Transverse colon (tissue), 4 donors: ENCODE results near the gene PRR18.

Source experiments
- EP300 ChIP-seq: sonication (generic); formaldehyde crosslinking; IDR thresholded peaks from one replicate; pipeline ENCODE4 v1.6.1; 2017; ENCODE audit warnings: antibody characterized with exemption, low read depth
- POLR2A ChIP-seq: fragments of 450-650 bp; IDR thresholded peaks from one replicate; pipeline ENCODE4 v1.6.1; 2016; ENCODE audit warnings: antibody characterized with exemption, mild to moderate bottlenecking, moderate library complexity
- POLR2AphosphoS5 ChIP-seq, 3 donors: sonication (generic); formaldehyde crosslinking; IDR thresholded peaks; one replicate each; pipeline ENCODE4 v1.6.1; 2016; ENCODE audit warnings: antibody characterized with exemption in 3 of 3
- TF ChIP-seq, protein P1 (sequence below), 5 experiments: fragments of 200-600 bp in 3 of 5; fragments of 450-650 bp in 2 of 5; sonication (generic) in 3 of 5; IDR thresholded peaks; 1 replicate in 2 of 5; 2 replicates in 3 of 5; pipeline ENCODE4 v1.5.1; 2016 to 2017; ENCODE audit warnings: antibody characterized with exemption in 5 of 5, inconsistent platforms in 3 of 5, mild to moderate bottlenecking in 2 of 5, moderate library complexity in 1 of 5

- TF ChIP-seq, protein P1, sequence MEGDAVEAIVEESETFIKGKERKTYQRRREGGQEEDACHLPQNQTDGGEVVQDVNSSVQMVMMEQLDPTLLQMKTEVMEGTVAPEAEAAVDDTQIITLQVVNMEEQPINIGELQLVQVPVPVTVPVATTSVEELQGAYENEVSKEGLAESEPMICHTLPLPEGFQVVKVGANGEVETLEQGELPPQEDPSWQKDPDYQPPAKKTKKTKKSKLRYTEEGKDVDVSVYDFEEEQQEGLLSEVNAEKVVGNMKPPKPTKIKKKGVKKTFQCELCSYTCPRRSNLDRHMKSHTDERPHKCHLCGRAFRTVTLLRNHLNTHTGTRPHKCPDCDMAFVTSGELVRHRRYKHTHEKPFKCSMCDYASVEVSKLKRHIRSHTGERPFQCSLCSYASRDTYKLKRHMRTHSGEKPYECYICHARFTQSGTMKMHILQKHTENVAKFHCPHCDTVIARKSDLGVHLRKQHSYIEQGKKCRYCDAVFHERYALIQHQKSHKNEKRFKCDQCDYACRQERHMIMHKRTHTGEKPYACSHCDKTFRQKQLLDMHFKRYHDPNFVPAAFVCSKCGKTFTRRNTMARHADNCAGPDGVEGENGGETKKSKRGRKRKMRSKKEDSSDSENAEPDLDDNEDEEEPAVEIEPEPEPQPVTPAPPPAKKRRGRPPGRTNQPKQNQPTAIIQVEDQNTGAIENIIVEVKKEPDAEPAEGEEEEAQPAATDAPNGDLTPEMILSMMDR (IDR thresholded peaks at IDR 0.05): no peak
- no peak for TF ChIP-seq EP300
- TF ChIP-seq POLR2A: no peak
- TF ChIP-seq POLR2AphosphoS5 (IDR thresholded peaks at IDR 0.05): no peak
Observed at GRCh38 chr6:166300357-166300987, 7.7 kb downstream of the PRR18 start.
